ENCODE results near the gene KIR2DL1. TPM values are rescaled to one million over a fixed set of nuclear protein-coding genes. Genes with fewer than 3 reads are reported as not detected.
"Not testable (repeated sequence)": the region's sequence is repeated elsewhere in the genome, so short reads cannot be mapped to it uniquely, and the experiment has no call there.

The KIR2DL1 gene
- total RNA-seq, 5 donors from 2014 or later (not counting 1 experiment from before 2014, with no cell fraction given) = 0.28 to 0.56 TPM; not detected in 3

- H3K9me3 Mint-ChIP-seq; H3K36me3 Mint-ChIP-seq; H3K27ac Mint-ChIP-seq; H3K9me3 ChIP-seq; CTCF ChIA-PET; H3K4me3 Mint-ChIP-seq; H3K27me3 ChIP-seq (replicated peaks in 1 of 2; ENCODE audit: control insufficient read depth in 2 of 2, extremely low read depth in 1 of 2, insufficient read depth in 2 of 2, low read length in 1 of 2); H3K4me1 ChIP-seq (ENCODE audit: control insufficient read depth in 1 of 2, extremely low read depth in 1 of 2, insufficient read depth in 2 of 2, low read length in 2 of 2); H3K36me3 ChIP-seq (ENCODE audit: control insufficient read depth in 2 of 2, extremely low read depth in 1 of 2, insufficient read depth in 1 of 2, low read length in 1 of 2); POLR2A ChIA-PET; ATAC-seq (replicated peaks in 1 of 4); H3K27ac ChIP-seq (ENCODE audit: low read length); H3K4me1 Mint-ChIP-seq; H3K4me3 ChIP-seq (ENCODE audit: control insufficient read depth in 1 of 2, extremely low read depth in 1 of 2, low read length in 1 of 2): not testable (repeated sequence)
- 57% methylated on average over 3 of the region's 7 CpGs for whole genome bisulfite sequencing (ENCODE audit: insufficient coverage)
- DNase-seq = peak in 1 of 35 experiments; percentile 7
- H3K27me3 Mint-ChIP-seq = peaks cover 14% of the 10 kb centered on the region in 2 donors
These were observed 55.7 kb downstream of the KIR2DL1 start for GRCh38 chr19:54825326-54825725.

GRCh38 chr19:54828064-54828463 is 58.5 kb downstream of the KIR2DL1 start:
- CTCF ChIA-PET = not testable (repeated sequence)

GRCh38 chr19:54832496-54832895 is 62.9 kb downstream of the KIR2DL1 start, which contains the start of gene KIR2DS4:
Gene KIR2DS4 (plus strand): TSS chr19:54832676.
- H3K27ac Mint-ChIP-seq; ATAC-seq (replicated peaks in 1 of 4); H3K36me3 ChIP-seq (ENCODE audit: control insufficient read depth in 2 of 2, extremely low read depth in 1 of 2, insufficient read depth in 1 of 2, low read length in 1 of 2); H3K27ac ChIP-seq (ENCODE audit: low read length); H3K4me1 Mint-ChIP-seq; H3K4me3 Mint-ChIP-seq; H3K4me1 ChIP-seq (ENCODE audit: control insufficient read depth in 1 of 2, extremely low read depth in 1 of 2, insufficient read depth in 2 of 2, low read length in 2 of 2); H3K27me3 Mint-ChIP-seq; CTCF ChIA-PET; H3K36me3 Mint-ChIP-seq; H3K9me3 ChIP-seq; H3K9me3 Mint-ChIP-seq; POLR2A ChIA-PET; H3K27me3 ChIP-seq (replicated peaks in 1 of 2; ENCODE audit: control insufficient read depth in 2 of 2, extremely low read depth in 1 of 2, insufficient read depth in 2 of 2, low read length in 1 of 2); H3K4me3 ChIP-seq (ENCODE audit: control insufficient read depth in 1 of 2, extremely low read depth in 1 of 2, low read length in 1 of 2): not testable (repeated sequence)
- DNase-seq = peak in 2 of 35 experiments; percentile 35 to 42
- 86% methylated on average over 8 of the region's 14 CpGs for WGBS (ENCODE audit: insufficient coverage)

More at GRCh38 chr19:54828064-54828463, 58.5 kb downstream of the KIR2DL1 start:
- H3K36me3 Mint-ChIP-seq; H3K27me3 ChIP-seq (replicated peaks in 1 of 2; ENCODE audit: control insufficient read depth in 2 of 2, extremely low read depth in 1 of 2, insufficient read depth in 2 of 2, low read length in 1 of 2); H3K9me3 Mint-ChIP-seq; H3K4me1 Mint-ChIP-seq; H3K36me3 ChIP-seq (ENCODE audit: control insufficient read depth in 2 of 2, extremely low read depth in 1 of 2, insufficient read depth in 1 of 2, low read length in 1 of 2); H3K4me3 ChIP-seq (ENCODE audit: control insufficient read depth in 1 of 2, extremely low read depth in 1 of 2, low read length in 1 of 2); POLR2A ChIA-PET; DNase-seq; H3K4me1 ChIP-seq (ENCODE audit: control insufficient read depth in 1 of 2, extremely low read depth in 1 of 2, insufficient read depth in 2 of 2, low read length in 2 of 2); H3K4me3 Mint-ChIP-seq; H3K27ac ChIP-seq (ENCODE audit: low read length); H3K27ac Mint-ChIP-seq; ATAC-seq (replicated peaks in 1 of 4); H3K9me3 ChIP-seq: not testable (repeated sequence)
- WGBS (ENCODE audit: insufficient coverage) = 17% methylated on average over 1 of the region's 8 CpGs
- H3K27me3 Mint-ChIP-seq = peaks cover 14% of the 10 kb centered on the region in 2 donors

Other genes with a start within 250 kb of the KIR2DL1 start
- gene LILRA2, start 196.0 kb upstream of the KIR2DL1 start, total RNA-seq = under 1 TPM in 4 of 5 donors, not detected in 1; 0.16 to 0.47 (median 0.37) TPM
- under 1 TPM in 1 of 5 donors, not detected in 4; 0.43 TPM for gene LILRA1, start 176.2 kb upstream of the KIR2DL1 start, total RNA-seq
- 10 to 100 TPM in 1 of 5 donors, 1 to 10 TPM in 4; 2.0 to 26.9 (median 3.6) TPM for gene LILRB1, start 139.3 kb upstream of the KIR2DL1 start, total RNA-seq
- gene LILRB4, start 106.8 kb upstream of the KIR2DL1 start, total RNA-seq = under 1 TPM in 2 of 5 donors, not detected in 3; 0.20 to 0.59 TPM
- gene KIR3DL3, start 45.4 kb upstream of the KIR2DL1 start, total RNA-seq = not detected
- under 1 TPM in 3 of 5 donors, not detected in 2; 0.16 to 0.89 (median 0.45) TPM for gene KIR2DL3, start 31.3 kb upstream of the KIR2DL1 start, total RNA-seq
- gene KIR2DL4, start 33.8 kb downstream of the KIR2DL1 start, total RNA-seq = under 1 TPM in 2 of 5 donors, not detected in 3; 0.20 to 0.25 TPM
- under 1 TPM in 4 of 5 donors, not detected in 1; 0.44 to 0.68 (median 0.54) TPM for gene KIR3DL1, start 46.7 kb downstream of the KIR2DL1 start, total RNA-seq
- 1 to 10 TPM in 1 of 5 donors, under 1 TPM in 3, not detected in 1; 0.53 to 1.5 (median 0.80) TPM for gene KIR2DS4, start 62.9 kb downstream of the KIR2DL1 start, total RNA-seq
- 10 to 100 TPM in 1 of 5 donors, 1 to 10 TPM in 2, under 1 TPM in 2; 0.61 to 12.5 (median 1.2) TPM for gene KIR3DL2, start 80.7 kb downstream of the KIR2DL1 start, total RNA-seq
- under 1 TPM in 1 of 5 donors, not detected in 4; 0.68 TPM for gene FCAR, start 104.4 kb downstream of the KIR2DL1 start, total RNA-seq
- 10 to 100 TPM in 1 of 5 donors, 1 to 10 TPM in 4; 2.1 to 16.2 (median 3.3) TPM for gene NCR1, start 136.4 kb downstream of the KIR2DL1 start, total RNA-seq
- not detected for gene NLRP7, start 177.7 kb downstream of the KIR2DL1 start, total RNA-seq
- gene NLRP2, start 196.6 kb downstream of the KIR2DL1 start, total RNA-seq = 1 to 10 TPM; 1.2 to 9.8 (median 6.5) TPM

Measured in T-cell (primary cell).